K562 (cell line): ENCODE data around the gene LRRC38. TPM values are rescaled to one million over a fixed set of nuclear protein-coding genes. Genes with fewer than 3 reads are reported as not detected.
"Not testable (repeated sequence)": the region's sequence is repeated elsewhere in the genome, so short reads cannot be mapped to it uniquely, and the experiment has no call there.

Experiments used
- ATAC-seq: fragments of 200-7000 bp; cut with Tn5 transposase; 3 replicates; pipeline ENCODE4 v1.9.1; 2020; ENCODE audit warnings: moderate library complexity
- BruUV-seq: library from RNA; stranded (reverse); fragments of 400-500 nt; replicated peaks from 2 replicates; lab custom pipeline; 2021; lab: Mats Ljungman, UMichigan
- CTCF ChIA-PET: fragments of 300-600 bp; formaldehyde crosslinking; extraction: SDS; loops from one replicate; lab custom pipeline; 2021; ENCODE audit warnings: low intra/inter-chr PET ratio; lab: Yijun Ruan, JAX
- POLR2A ChIA-PET: fragments of 300-600, 350-650 bp; sonication (Branson Sonifier 250); formaldehyde crosslinking; extraction: SDS; loops from one replicate; lab custom pipeline; 2021; ENCODE audit warnings: antibody characterized with exemption, inconsistent platforms; lab: Yijun Ruan, JAX
- DNase-seq, 4 experiments: peaks; one replicate each; pipeline versions ENCODE4 v3.0.0 to v3.0.0-alpha.2; 2011 to 2018; ENCODE audit warnings: low spot score in 3 of 4, mixed read lengths in 3 of 4; ENCODE audit errors: extremely low read depth in 1 of 4
- FAIRE-seq: peaks from 2 replicates; lab custom pipeline; 2011; peaks lifted over from hg19 to GRCh38; lab: Jason Lieb, UNC
- H2AFZ ChIP-seq: 2 replicates; pipeline ENCODE4 v1.6.0; 2011; ENCODE audit warnings: low read depth, low read length, control low read depth, inconsistent platforms
- H3K27ac ChIP-seq: fragments of 200-600 bp; 3 replicates; pipeline ENCODE4 v1.8.0; 2011; ENCODE audit warnings: low read depth, mild to moderate bottlenecking, control low read depth, inconsistent platforms, low read length, moderate library complexity, mixed read lengths; ENCODE audit errors: extremely low read depth
- H3K27me3 ChIP-seq, 2 experiments: fragments of 300-600 bp in 1 of 2; 2 replicates in 1 of 2; 3 replicates in 1 of 2; pipeline versions ENCODE4 v1.6.0 to v1.8.0; 2011; ENCODE audit warnings: inconsistent platforms in 2 of 2, low read length in 2 of 2, mild to moderate bottlenecking in 1 of 2, mixed read lengths in 1 of 2, moderate library complexity in 1 of 2; ENCODE audit not compliant: control insufficient read depth in 2 of 2, insufficient read depth in 2 of 2
- H3K36me3 ChIP-seq: fragments of 300-600 bp; 3 replicates; pipeline ENCODE4 v1.8.0; 2011; ENCODE audit warnings: mild to moderate bottlenecking, low read length, inconsistent platforms; ENCODE audit not compliant: control insufficient read depth, insufficient read depth
- H3K4me1 ChIP-seq, 2 experiments: fragments of 200-600 bp in 1 of 2; replicated peaks in 1 of 2; 2 replicates in 1 of 2; 3 replicates in 1 of 2; pipeline versions ENCODE4 v1.5.1 to v1.8.0; 2011; ENCODE audit warnings: inconsistent platforms in 2 of 2, low read length in 2 of 2, mild to moderate bottlenecking in 1 of 2, mixed read lengths in 1 of 2, moderate library complexity in 1 of 2; ENCODE audit not compliant: control insufficient read depth in 2 of 2, insufficient read depth in 2 of 2
- H3K4me2 ChIP-seq: 2 replicates; pipeline ENCODE4 v1.6.1; 2011; ENCODE audit warnings: low read length, control low read depth, inconsistent platforms, mixed read lengths; ENCODE audit not compliant: insufficient read depth
- H3K4me3 ChIP-seq: fragments of 200-600 bp; sonication (generic), shearing (Covaris generic); 2 replicates; pipeline ENCODE4 v1.5.1; 2016; ENCODE audit warnings: control low read depth, inconsistent platforms
- H3K79me2 ChIP-seq: fragments of 200-600 bp; 3 replicates; pipeline ENCODE4 v1.8.0; 2011; ENCODE audit warnings: low read length, inconsistent platforms; ENCODE audit not compliant: control insufficient read depth, insufficient read depth
- H3K9ac ChIP-seq, 2 experiments: 2 replicates each; pipeline versions ENCODE4 v1.6.0 to v1.6.1; 2011; ENCODE audit warnings: low read depth in 2 of 2, low read length in 2 of 2, control low read depth in 1 of 2, inconsistent platforms in 1 of 2, mild to moderate bottlenecking in 1 of 2, mixed read lengths in 1 of 2; ENCODE audit not compliant: insufficient read depth in 1 of 2
- H3K9me1 ChIP-seq: one replicate; pipeline ENCODE4 v1.6.0; 2011; ENCODE audit warnings: inconsistent platforms, mild to moderate bottlenecking, low read length, moderate library complexity; ENCODE audit not compliant: control insufficient read depth, insufficient read depth
- H3K9me3 ChIP-seq: replicated peaks from 2 replicates; pipeline ENCODE4 v1.5.1; 2011; ENCODE audit warnings: low read depth, low read length, inconsistent platforms; ENCODE audit not compliant: control insufficient read depth, insufficient read depth
- H4K20me1 ChIP-seq: replicated peaks from 2 replicates; pipeline ENCODE4 v1.6.1; 2011; ENCODE audit warnings: low read length, inconsistent platforms, mixed read lengths; ENCODE audit not compliant: control insufficient read depth, insufficient read depth
- BHLHE40 ChIP-seq: IDR thresholded peaks from 2 replicates; pipeline ENCODE4 v1.6.1; 2011; ENCODE audit warnings: low read length, improper control_type of control experiment
- DIDO1 ChIP-seq: fragments of 450-650 bp; IDR thresholded peaks from 2 replicates; pipeline ENCODE4 v1.6.1; 2016; ENCODE audit warnings: low read depth, missing biosample characterization, missing genetic modification characterization
- FOSL1 ChIP-seq: fragments of 200-800 bp; sonication (Bioruptor generic); conservative IDR thresholded peaks from 2 replicates; pipeline ENCODE4 v1.6.1; 2016; ENCODE audit warnings: missing genetic modification characterization, missing compliant biosample characterization
- ILK ChIP-seq: fragments of 450-650 bp; IDR thresholded peaks from 2 replicates; pipeline ENCODE4 v1.6.1; 2016; ENCODE audit warnings: missing genetic modification characterization, low read depth, mild to moderate bottlenecking, missing compliant biosample characterization, moderate library complexity, borderline replicate concordance
- POLR2A ChIP-seq: fragments of 450-650 bp; conservative IDR thresholded peaks from 2 replicates; pipeline ENCODE4 v1.6.1; 2016
- RNF2 ChIP-seq: sonication (generic); IDR thresholded peaks from 2 replicates; pipeline ENCODE4 v1.6.1; 2016
- STAT5A ChIP-seq: IDR thresholded peaks from 2 replicates; pipeline ENCODE4 v1.6.1; 2012; ENCODE audit warnings: low read length, inconsistent platforms, borderline replicate concordance
- WHSC1 ChIP-seq: IDR thresholded peaks from one replicate; pipeline ENCODE4 v1.6.1; 2012; ENCODE audit warnings: low read length, control low read depth, inconsistent platforms
- ZNF12 ChIP-seq: sonication (generic); formaldehyde crosslinking; IDR thresholded peaks from 2 replicates; pipeline ENCODE4 v1.4.0; 2020; ENCODE audit warnings: mild to moderate bottlenecking, missing genetic modification reagents
- ZNF551 ChIP-seq: fragments of 250-450 bp; sonication (Bioruptor Pico); IDR thresholded peaks from 2 replicates; pipeline ENCODE4 v1.5.0; 2021; ENCODE audit warnings: mild to moderate bottlenecking, moderate library complexity
- WGBS: fragments of 100-300 bp; shearing (Covaris generic); methylation state at CpG from one replicate; pipeline ENCODE4 v1.1.6; 2016; ENCODE audit warnings: low coverage, mixed read lengths; ENCODE audit not compliant: insufficient coverage; ENCODE audit errors: missing lambda C conversion rate; 5-methylcytosine and 5-hydroxymethylcytosine counted together
- in situ Hi-C: fragments of 300-500 bp; cut with MboI; formaldehyde crosslinking; loops from 4 replicates; pipeline ENCODE4 v1.15.0; 2018; ENCODE audit warnings: inconsistent platforms, mixed read lengths
- intact Hi-C: fragments of 100-400 bp; cut with micrococcal nuclease; formaldehyde crosslinking; loops from 2 replicates; pipeline ENCODE4 v1.14.2; 2022
- polyA plus RNA-seq, 8 experiments: library from polyadenylated mRNA; depleted of rRNA in 4 of 8; stranded (reverse) in 5 of 8; unstranded in 3 of 8; fragments of >200 nt; fragmentation: Nextera tagmentation in 2 of 8; fragmentation: Illumina TruSeq in 1 of 8; extraction: Ambion mirVana in 2 of 8; extraction: Trizol in 1 of 8; gene quantifications; 2 replicates each; pipeline versions ENCODE4 v1.2.1 to v1.2.3, GENCODE V29; 2011 to 2014; ENCODE audit warnings: inconsistent platforms in 1 of 8, missing spikeins in 1 of 8
- total RNA-seq, 7 experiments: library from RNA; depleted of rRNA in 6 of 7; stranded (reverse); fragments of >200 nt in 6 of 7; fragmentation: Illumina TruSeq in 2 of 7; extraction: Trizol in 2 of 7; gene quantifications; 2 replicates each; pipeline versions ENCODE4 v1.2.1 to v1.2.3, GENCODE V29; 2011 to 2021; ENCODE audit warnings: low replicate concordance in 1 of 7
- TF ChIP-seq, protein P1 (sequence below): fragments of 450-650 bp; IDR thresholded peaks from 2 replicates; pipeline ENCODE4 v1.6.1; 2014; ENCODE audit warnings: low read depth, mild to moderate bottlenecking, moderate library complexity, borderline replicate concordance
- TF ChIP-seq, protein P2 (sequence below): sonication (generic); formaldehyde crosslinking; IDR thresholded peaks from 2 replicates; pipeline ENCODE4 v1.8.0; 2022; ENCODE audit warnings: mild to moderate bottlenecking, missing genetic modification reagents
- TF ChIP-seq, protein P3 (sequence below): sonication (generic); formaldehyde crosslinking; IDR thresholded peaks from 2 replicates; pipeline ENCODE4 v1.8.0; 2022; ENCODE audit warnings: mild to moderate bottlenecking, missing genetic modification reagents, borderline replicate concordance

LRRC38 gene
- total and polyA plus RNA-seq, 9 of the 15 experiments (the other 6 are each of a cell fraction or from before 2014, with no cell fraction given): not detected

DNA sequence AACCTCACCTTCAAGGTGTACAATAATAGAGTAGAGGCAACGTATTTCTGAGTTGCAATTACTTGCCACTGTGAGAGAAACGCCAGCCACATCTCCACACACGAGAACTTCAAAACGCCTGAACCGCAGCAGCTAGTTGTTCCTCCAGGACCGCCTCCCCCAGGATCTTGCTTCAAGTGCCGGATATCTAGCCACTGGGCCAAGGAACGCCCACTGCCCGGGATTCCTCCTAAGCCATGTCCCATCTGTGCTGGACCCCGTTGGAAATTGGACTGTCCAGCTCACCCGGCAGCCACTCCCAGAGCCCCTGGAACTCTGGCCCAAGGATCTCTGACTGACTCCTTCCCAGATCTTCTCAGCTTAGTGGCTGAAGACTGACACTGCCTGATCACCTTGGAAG, 49.2 kb upstream of the LRRC38 start:
- FAIRE-seq, H4K20me1 ChIP-seq, DNase-seq, H3K4me3 ChIP-seq, POLR2A ChIA-PET, H3K9me3 ChIP-seq, CTCF ChIA-PET, H3K36me3 ChIP-seq, BruUV-seq, intact Hi-C loops, H3K4me1 ChIP-seq, H2AFZ ChIP-seq, H3K9me1 ChIP-seq, H3K27ac ChIP-seq, H3K4me2 ChIP-seq, H3K9ac ChIP-seq, in situ Hi-C loops, H3K79me2 ChIP-seq, ATAC-seq: not testable (repeated sequence)
- WGBS: 0% methylated on average over 11 of the region's 11 CpGs
- H3K27me3 ChIP-seq: peaks cover 12 to 27% of the 10 kb centered on the region in 2 experiments

DNA sequence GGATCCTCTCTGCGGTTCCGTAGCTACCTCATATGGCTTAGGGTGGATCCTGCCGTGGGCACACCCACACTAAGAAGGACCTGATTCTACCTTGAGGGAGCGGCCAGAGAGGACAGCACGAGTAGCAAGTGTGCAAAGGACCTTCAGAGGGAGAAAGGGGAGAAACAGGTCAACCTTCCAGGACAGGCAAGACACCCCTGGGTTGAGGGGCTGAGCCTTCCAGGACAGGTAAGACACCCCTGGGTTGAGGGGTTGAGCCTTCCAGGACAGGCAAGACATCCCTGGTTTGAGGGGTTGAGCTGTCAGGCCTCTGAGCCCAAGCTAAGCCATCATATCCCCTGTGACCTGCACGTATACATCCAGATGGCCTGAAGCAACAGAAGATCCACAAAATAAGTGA, 46.7 kb upstream of the LRRC38 start:
- no peaks in the 10 kb centered on the region for H3K9me1 ChIP-seq
- H3K27ac ChIP-seq: no peak overlapping the region
- DNase-seq (no peak), ATAC-seq (no peak), FAIRE-seq (no peak)
- no peaks in the 10 kb centered on the region for H3K79me2 ChIP-seq
- H3K9ac ChIP-seq: no peak overlapping the region
- H3K9me3 ChIP-seq: no peaks in the 10 kb centered on the region
- in situ Hi-C loops: no loop called here
- H4K20me1 ChIP-seq: no peaks in the 10 kb centered on the region
- POLR2A ChIA-PET: no interaction called here
- TF ChIP-seq ZNF12 (CRISPR knock-in tag): no peak
- no peak for TF ChIP-seq FOSL1 (tag)
- TF ChIP-seq, protein P1, sequence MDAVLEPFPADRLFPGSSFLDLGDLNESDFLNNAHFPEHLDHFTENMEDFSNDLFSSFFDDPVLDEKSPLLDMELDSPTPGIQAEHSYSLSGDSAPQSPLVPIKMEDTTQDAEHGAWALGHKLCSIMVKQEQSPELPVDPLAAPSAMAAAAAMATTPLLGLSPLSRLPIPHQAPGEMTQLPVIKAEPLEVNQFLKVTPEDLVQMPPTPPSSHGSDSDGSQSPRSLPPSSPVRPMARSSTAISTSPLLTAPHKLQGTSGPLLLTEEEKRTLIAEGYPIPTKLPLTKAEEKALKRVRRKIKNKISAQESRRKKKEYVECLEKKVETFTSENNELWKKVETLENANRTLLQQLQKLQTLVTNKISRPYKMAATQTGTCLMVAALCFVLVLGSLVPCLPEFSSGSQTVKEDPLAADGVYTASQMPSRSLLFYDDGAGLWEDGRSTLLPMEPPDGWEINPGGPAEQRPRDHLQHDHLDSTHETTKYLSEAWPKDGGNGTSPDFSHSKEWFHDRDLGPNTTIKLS: no peak
- no peak for TF ChIP-seq ZNF551 (CRISPR knock-in tag)
- TF ChIP-seq, protein P2, sequence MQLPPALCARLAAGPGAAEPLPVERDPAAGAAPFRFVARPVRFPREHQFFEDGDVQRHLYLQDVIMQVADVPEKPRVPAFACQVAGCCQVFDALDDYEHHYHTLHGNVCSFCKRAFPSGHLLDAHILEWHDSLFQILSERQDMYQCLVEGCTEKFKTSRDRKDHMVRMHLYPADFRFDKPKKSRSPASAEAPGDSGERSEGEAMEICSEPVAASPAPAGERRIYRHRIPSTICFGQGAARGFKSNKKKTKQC (CRISPR knock-in tag): no peak
- no peak for TF ChIP-seq ILK (tag)
- TF ChIP-seq RNF2: no peak
- TF ChIP-seq BHLHE40: no peak
- TF ChIP-seq WHSC1: no peak
- TF ChIP-seq DIDO1 (tag): no peak
- no peak for TF ChIP-seq POLR2A
- TF ChIP-seq STAT5A: no peak
- TF ChIP-seq, protein P3, sequence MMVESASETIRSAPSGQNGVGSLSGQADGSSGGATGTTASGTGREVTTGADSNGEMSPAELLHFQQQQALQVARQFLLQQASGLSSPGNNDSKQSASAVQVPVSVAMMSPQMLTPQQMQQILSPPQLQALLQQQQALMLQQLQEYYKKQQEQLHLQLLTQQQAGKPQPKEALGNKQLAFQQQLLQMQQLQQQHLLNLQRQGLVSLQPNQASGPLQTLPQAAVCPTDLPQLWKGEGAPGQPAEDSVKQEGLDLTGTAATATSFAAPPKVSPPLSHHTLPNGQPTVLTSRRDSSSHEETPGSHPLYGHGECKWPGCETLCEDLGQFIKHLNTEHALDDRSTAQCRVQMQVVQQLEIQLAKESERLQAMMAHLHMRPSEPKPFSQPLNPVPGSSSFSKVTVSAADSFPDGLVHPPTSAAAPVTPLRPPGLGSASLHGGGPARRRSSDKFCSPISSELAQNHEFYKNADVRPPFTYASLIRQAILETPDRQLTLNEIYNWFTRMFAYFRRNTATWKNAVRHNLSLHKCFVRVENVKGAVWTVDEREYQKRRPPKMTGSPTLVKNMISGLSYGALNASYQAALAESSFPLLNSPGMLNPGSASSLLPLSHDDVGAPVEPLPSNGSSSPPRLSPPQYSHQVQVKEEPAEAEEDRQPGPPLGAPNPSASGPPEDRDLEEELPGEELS: no peak
- H3K4me1 ChIP-seq: no peaks in the 10 kb centered on the region
- CTCF ChIA-PET: no interaction called here
- H2AFZ ChIP-seq: no peak overlapping the region
- H3K36me3 ChIP-seq: no peaks in the 10 kb centered on the region
- no peak overlapping the region for H3K4me2 ChIP-seq
- WGBS: 0% methylated on average over 6 of the region's 6 CpGs
- intact Hi-C loops: no loop called here
- no peak overlapping the region for H3K4me3 ChIP-seq
- peaks cover 18 to 33% of the 10 kb centered on the region in 2 experiments for H3K27me3 ChIP-seq
- BruUV-seq: no TSS peak
